Uterus (tissue), 4 donors: ENCODE measurements around the gene HBM. TPM values are rescaled to one million over a fixed set of nuclear protein-coding genes. Genes with fewer than 3 reads are reported as not detected.
"Not testable (repeated sequence)": the region's sequence is repeated elsewhere in the genome, so short reads cannot be mapped to it uniquely, and the experiment has no call there.

Experiments used
- DNase-seq, 2 donors: peaks; one replicate each; pipeline ENCODE4 v3.0.0-alpha.2; 2019 to 2020
- H3K27ac ChIP-seq, 2 donors: fragments of 200-600 bp; sonication (generic); 1 replicate in 1 of 2; 2 replicates in 1 of 2; pipeline ENCODE4 v1.5.1; 2016 to 2018
- H3K27me3 ChIP-seq, 2 donors: fragments of 200-600 bp; sonication (generic); one replicate each; pipeline ENCODE4 v1.5.1; 2018 to 2019; ENCODE audit warnings: control low read depth in 1 of 2
- H3K36me3 ChIP-seq, 2 donors: fragments of 200-600 bp; sonication (generic); one replicate each; pipeline ENCODE4 v1.5.1; 2019; ENCODE audit warnings: control low read depth in 1 of 2
- H3K4me1 ChIP-seq, 2 donors: fragments of 200-600 bp; sonication (generic); one replicate each; pipeline ENCODE4 v1.5.1; 2018 to 2019; ENCODE audit warnings: control low read depth in 1 of 2
- H3K4me3 ChIP-seq, 2 donors: fragments of 200-600 bp; sonication (generic); 1 replicate in 1 of 2; 2 replicates in 1 of 2; pipeline ENCODE4 v1.5.1; 2018 to 2019; ENCODE audit warnings: mild to moderate bottlenecking in 1 of 2
- H3K9me3 ChIP-seq, 2 donors: fragments of 200-600 bp; sonication (generic); one replicate each; pipeline ENCODE4 v1.5.1; 2019; ENCODE audit warnings: control low read depth in 1 of 2
- POLR2A ChIP-seq, 2 donors: fragments of 450-650 bp; IDR thresholded peaks; one replicate each; pipeline ENCODE4 v1.6.1; 2016; ENCODE audit warnings: antibody characterized with exemption in 2 of 2, mild to moderate bottlenecking in 1 of 2, moderate library complexity in 1 of 2
- intact Hi-C: fragments of 100-400 bp; cut with DNase I; formaldehyde crosslinking; loops from one replicate; pipeline ENCODE4 v1.15.1; 2023; ENCODE audit warnings: low total_unique reads
- total RNA-seq, 4 donors: library from RNA; depleted of rRNA in 3 of 4; stranded (reverse); fragments of >200 nt in 3 of 4; gene quantifications; one replicate each; pipeline versions ENCODE4 v1.1.0 to v1.2.4, GENCODE V29; 2014 to 2023
- TF ChIP-seq, protein P1 (sequence below), 4 experiments: fragments of 200-600 bp in 2 of 4; fragments of 450-650 bp in 2 of 4; sonication (generic) in 2 of 4; IDR thresholded peaks; one replicate each; pipeline ENCODE4 v1.5.1; 2016 to 2019; ENCODE audit warnings: antibody characterized with exemption in 4 of 4, mild to moderate bottlenecking in 2 of 4, moderate library complexity in 1 of 4
- donor health status: DM: yes; HTN: yes; CAD: no.

The HBM gene
- total RNA-seq, 4 donors from 2014 or later, result 1.4 TPM; not detected in 3

GRCh38 chr16:167122-167690 lies 1.4 kb downstream of the HBM start:
- DNase-seq, result no peak
- H3K4me1 ChIP-seq, result peaks cover 0 to 17% of the 10 kb centered on the region in 2 donors
- no peak for TF ChIP-seq POLR2A (IDR thresholded peaks at IDR 0.05)
- TF ChIP-seq, protein P1, sequence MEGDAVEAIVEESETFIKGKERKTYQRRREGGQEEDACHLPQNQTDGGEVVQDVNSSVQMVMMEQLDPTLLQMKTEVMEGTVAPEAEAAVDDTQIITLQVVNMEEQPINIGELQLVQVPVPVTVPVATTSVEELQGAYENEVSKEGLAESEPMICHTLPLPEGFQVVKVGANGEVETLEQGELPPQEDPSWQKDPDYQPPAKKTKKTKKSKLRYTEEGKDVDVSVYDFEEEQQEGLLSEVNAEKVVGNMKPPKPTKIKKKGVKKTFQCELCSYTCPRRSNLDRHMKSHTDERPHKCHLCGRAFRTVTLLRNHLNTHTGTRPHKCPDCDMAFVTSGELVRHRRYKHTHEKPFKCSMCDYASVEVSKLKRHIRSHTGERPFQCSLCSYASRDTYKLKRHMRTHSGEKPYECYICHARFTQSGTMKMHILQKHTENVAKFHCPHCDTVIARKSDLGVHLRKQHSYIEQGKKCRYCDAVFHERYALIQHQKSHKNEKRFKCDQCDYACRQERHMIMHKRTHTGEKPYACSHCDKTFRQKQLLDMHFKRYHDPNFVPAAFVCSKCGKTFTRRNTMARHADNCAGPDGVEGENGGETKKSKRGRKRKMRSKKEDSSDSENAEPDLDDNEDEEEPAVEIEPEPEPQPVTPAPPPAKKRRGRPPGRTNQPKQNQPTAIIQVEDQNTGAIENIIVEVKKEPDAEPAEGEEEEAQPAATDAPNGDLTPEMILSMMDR (IDR thresholded peaks at IDR 0.05), result no peak
- intact Hi-C loops, result no loop called here
- H3K27ac ChIP-seq, result no peak overlapping the region
- no peak overlapping the region for H3K4me3 ChIP-seq
- H3K27me3 ChIP-seq, result peaks cover 25 to 51% of the 10 kb centered on the region in 2 donors
- no peaks in the 10 kb centered on the region for H3K36me3 ChIP-seq
- H3K9me3 ChIP-seq, result no peaks in the 10 kb centered on the region

DNA sequence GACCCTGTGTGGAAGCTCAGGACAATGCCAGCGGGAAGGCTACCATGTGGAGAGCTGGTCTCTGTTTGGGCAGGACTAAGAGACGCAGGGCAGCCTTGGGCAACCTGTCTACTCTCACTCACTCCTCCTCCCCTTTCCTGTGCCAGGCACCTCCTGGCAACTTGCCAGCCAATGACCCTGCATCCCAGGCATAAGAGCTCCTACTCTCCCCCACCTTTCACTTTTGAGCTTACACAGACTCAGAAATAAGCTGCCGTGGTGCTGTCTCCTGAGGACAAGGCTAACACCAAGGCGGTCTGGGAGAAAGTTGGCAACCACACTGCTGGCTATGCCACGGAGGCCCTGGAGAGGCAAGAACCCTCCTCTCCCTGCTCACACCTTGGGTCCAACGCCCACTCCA lies 2.6 kb downstream of the HBM start:
- peaks cover 0 to 17% of the 10 kb centered on the region in 2 donors for H3K4me1 ChIP-seq
- H3K4me3 ChIP-seq, result no peak overlapping the region
- no peak overlapping the region for H3K27ac ChIP-seq
- DNase-seq, result no peak
- no peaks in the 10 kb centered on the region for H3K36me3 ChIP-seq
- H3K27me3 ChIP-seq, result peaks cover 25 to 51% of the 10 kb centered on the region in 2 donors
- TF ChIP-seq, protein P1 (IDR thresholded peaks at IDR 0.05), result no peak
- TF ChIP-seq POLR2A (IDR thresholded peaks at IDR 0.05), result no peak
- no peaks in the 10 kb centered on the region for H3K9me3 ChIP-seq
- intact Hi-C loops, result no loop called here

- Histone ChIP-seq H3K27ac (no peak overlapping the region), H3K27me3 (peaks cover 25 to 51% of the 10 kb centered on the region in 2 donors), H3K9me3 (no peaks in the 10 kb centered on the region), H3K4me1 (peaks cover 0 to 17% of the 10 kb centered on the region in 2 donors), H3K36me3 (no peaks in the 10 kb centered on the region), H3K4me3 (no peak overlapping the region)
- DNase-seq, result no peak
- intact Hi-C loops, result no loop called here
- TF ChIP-seq, protein P1 (IDR thresholded peaks at IDR 0.05), result no peak
These were observed 3.2 kb downstream of the HBM start for GRCh38 chr16:169014-169413.

DNA sequence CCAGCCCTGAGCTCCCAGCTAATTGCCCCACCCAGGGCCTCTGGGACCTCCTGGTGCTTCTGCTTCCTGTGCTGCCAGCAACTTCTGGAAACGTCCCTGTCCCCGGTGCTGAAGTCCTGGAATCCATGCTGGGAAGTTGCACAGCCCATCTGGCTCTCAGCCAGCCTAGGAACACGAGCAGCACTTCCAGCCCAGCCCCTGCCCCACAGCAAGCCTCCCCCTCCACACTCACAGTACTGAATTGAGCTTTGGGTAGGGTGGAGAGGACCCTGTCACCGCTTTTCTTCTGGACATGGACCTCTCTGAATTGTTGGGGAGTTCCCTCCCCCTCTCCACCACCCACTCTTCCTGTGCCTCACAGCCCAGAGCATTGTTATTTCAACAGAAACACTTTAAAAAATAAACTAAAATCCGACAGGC lies 4.3 kb downstream of the HBM start:
- peaks cover 24 to 57% of the 10 kb centered on the region in 2 donors for H3K27me3 ChIP-seq
- H3K36me3 ChIP-seq, H3K4me3 ChIP-seq, intact Hi-C loops, DNase-seq, H3K27ac ChIP-seq, H3K9me3 ChIP-seq: not testable (repeated sequence)
- peaks cover 0 to 15% of the 10 kb centered on the region in 2 donors for H3K4me1 ChIP-seq

DNA sequence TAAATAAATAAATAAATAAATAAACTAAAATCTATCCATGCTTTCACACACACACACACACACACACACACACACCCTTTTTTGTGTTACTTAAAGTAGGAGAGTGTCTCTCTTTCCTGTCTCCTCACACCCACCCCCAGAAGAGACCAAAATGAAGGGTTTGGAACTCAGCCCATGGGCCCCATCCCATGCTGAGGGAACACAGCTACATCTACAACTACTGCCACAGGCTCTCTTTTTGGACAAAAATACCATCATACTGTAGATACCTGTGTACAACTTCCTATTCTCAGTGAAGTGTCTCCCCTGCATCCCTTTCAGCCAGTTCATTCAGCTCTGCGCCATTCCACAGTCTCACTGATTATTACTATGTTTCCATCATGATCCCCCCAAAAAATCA lies 5.0 kb downstream of the HBM start:
- TF ChIP-seq, protein P1 (IDR thresholded peaks at IDR 0.05), result no peak
- TF ChIP-seq POLR2A (IDR thresholded peaks at IDR 0.05), result no peak
- no peaks in the 10 kb centered on the region for H3K36me3 ChIP-seq
- intact Hi-C loops, result no loop called here
- peaks cover 0 to 8% of the 10 kb centered on the region in 2 donors for H3K4me1 ChIP-seq
- H3K27me3 ChIP-seq, result peaks cover 17 to 55% of the 10 kb centered on the region in 2 donors
- H3K4me3 ChIP-seq, result no peak overlapping the region
- DNase-seq, result no peak
- H3K27ac ChIP-seq, result no peak overlapping the region
- H3K9me3 ChIP-seq, result no peaks in the 10 kb centered on the region

- peaks cover 9 to 40% of the 10 kb centered on the region in 2 donors for H3K27me3 ChIP-seq
- H3K27ac ChIP-seq, H3K4me3 ChIP-seq, H3K4me1 ChIP-seq, H3K36me3 ChIP-seq, DNase-seq, intact Hi-C loops, H3K9me3 ChIP-seq: not testable (repeated sequence)
These were observed 6.7 kb downstream of the HBM start, which contains the start of gene HBA2 for GRCh38 chr16:172374-172941. Gene HBA2, plus strand, starts transcription at chr16:172876. Its CDS starts 37 bp downstream, at chr16:172913.

DNA sequence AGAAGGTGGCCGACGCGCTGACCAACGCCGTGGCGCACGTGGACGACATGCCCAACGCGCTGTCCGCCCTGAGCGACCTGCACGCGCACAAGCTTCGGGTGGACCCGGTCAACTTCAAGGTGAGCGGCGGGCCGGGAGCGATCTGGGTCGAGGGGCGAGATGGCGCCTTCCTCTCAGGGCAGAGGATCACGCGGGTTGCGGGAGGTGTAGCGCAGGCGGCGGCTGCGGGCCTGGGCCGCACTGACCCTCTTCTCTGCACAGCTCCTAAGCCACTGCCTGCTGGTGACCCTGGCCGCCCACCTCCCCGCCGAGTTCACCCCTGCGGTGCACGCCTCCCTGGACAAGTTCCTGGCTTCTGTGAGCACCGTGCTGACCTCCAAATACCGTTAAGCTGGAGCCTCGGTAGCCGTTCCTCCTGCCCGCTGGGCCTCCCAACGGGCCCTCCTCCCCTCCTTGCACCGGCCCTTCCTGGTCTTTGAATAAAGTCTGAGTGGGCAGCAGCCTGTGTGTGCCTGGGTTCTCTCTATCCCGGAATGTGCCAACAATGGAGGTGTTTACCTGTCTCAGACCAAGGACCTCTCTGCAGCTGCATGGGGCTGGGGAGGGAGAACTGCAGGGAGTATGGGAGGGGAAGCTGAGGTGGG lies 7.6 kb downstream of the HBM start:
- H3K27ac ChIP-seq, intact Hi-C loops: not testable (repeated sequence)
- peaks cover 14 to 40% of the 10 kb centered on the region in 2 donors for H3K27me3 ChIP-seq

DNA sequence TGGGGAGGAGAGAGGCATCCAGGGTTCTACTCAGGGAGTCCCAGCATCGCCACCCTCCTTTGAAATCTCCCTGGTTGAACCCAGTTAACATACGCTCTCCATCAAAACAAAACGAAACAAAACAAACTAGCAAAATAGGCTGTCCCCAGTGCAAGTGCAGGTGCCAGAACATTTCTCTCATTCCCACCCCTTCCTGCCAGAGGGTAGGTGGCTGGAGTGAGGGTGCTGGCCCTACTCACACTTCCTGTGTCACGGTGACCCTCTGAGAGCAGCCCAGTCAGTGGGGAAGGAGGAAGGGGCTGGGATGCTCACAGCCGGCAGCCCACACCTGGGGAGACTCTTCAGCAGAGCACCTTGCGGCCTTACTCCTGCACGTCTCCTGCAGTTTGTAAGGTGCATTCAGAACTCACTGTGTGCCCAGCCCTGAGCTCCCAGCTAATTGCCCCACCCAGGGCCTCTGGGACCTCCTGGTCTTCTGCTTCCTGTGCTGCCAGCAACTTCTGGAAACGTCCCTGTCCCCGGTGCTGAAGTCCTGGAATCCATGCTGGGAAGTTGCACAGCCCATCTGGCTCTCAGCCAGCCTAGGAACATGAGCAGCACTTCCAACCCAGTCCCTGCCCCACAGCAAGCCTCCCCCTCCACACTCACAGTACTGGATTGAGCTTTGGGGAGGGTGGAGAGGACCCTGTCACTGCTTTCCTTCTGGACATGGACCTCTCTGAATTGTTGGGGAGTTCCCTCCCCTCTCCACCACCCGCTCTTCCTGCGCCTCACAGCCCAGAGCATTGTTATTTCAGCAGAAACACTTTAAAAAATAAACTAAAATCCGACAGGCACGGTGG lies 8.4 kb downstream of the HBM start:
- H3K27me3 ChIP-seq, result peaks cover 16 to 40% of the 10 kb centered on the region in 2 donors
- intact Hi-C loops, result not testable (repeated sequence)

More for the DNA sequence above, 7.6 kb downstream of the HBM start:
- H3K4me3 ChIP-seq, H3K9me3 ChIP-seq, H3K36me3 ChIP-seq, H3K4me1 ChIP-seq, DNase-seq: not testable (repeated sequence)

More for the DNA sequence above, 8.4 kb downstream of the HBM start:
- not testable (repeated sequence) for H3K4me3 ChIP-seq, H3K4me1 ChIP-seq, H3K9me3 ChIP-seq, H3K36me3 ChIP-seq, H3K27ac ChIP-seq, DNase-seq
